ENCODE measurements around the gene AMPH.
"Not testable (repeated sequence)": the region's sequence is repeated elsewhere in the genome, so short reads cannot be mapped to it uniquely, and the experiment has no call there.

Gene AMPH

DNA sequence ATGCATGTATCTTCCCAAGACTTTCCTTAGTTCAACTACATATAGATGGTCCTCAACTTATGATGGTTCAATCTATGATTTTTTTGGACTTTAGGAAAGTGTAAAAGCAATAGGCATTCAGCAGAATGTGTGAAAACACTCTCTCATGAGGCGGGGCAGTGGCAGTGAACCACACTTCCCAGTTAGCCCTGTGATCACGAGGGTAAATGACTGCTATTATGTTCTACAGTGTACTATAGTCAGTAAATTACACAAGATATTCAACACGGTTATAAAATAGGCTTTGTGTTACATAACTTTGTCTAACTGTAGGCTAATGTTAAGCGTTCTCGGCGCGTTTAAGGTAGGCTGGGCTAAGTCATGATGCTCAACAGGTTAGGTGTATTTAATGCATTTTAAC, 169.3 kb downstream of the AMPH start:
- DNase-seq = no peak

DNA sequence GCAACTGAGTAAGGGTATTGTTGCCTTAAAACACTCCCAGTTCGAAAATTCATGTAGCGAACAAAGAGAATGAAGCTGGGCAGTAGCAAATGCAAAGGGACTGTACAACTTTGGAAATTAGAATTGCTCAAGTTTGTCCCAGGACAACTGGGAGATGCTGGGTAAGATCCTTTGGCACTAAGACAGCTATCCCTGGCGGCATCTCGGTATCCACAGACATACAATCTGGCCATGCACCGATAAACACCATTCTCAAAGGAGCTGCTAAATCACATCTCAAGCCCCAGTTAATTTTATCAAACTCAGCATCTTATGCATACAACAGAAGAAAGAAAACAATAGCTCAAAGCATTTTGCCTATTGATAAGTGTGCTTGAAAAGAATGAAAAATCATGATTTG, 177.3 kb downstream of the AMPH start:
- DNase-seq = no peak

DNA sequence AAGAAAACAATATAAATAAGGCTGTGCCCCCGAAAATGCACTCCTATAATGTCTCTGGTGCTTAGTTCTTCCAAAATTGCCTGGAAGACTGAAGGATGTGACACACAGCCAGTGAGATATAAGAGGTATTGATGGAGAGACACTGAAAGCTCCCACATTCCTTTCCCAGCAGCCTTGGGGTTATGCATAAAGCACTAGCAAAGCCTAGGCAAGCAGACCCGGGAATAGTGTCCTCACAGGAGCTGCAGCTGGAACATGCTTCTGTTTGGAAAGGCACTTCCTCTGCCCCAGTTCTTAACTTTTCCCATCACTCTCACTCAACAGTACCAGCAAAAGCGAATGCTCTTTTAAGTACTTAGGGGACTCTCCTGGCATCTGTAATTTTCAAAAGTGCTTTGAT, 178.0 kb downstream of the AMPH start:
- no peak for DNase-seq

DNA sequence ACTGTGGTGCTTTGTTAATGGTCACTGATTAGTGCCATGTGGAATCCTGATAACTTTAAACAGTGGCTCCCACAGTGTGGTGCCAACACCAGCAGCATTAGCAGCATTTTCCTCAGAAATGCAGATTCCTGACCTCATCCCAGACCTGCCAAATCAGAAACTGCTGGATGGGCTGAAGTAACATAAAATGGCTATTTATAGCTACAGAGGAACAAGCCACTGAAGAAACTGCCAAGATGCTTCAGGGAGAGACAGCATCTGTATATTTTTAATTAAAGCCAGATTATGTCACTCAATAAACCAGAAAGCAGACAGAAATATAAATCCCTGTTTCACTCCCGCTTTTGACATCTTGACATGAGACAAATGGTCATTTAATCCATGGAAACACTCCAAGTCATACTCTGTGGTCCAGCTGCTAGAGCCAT, 178.5 kb downstream of the AMPH start:
- no peak for DNase-seq

DNA sequence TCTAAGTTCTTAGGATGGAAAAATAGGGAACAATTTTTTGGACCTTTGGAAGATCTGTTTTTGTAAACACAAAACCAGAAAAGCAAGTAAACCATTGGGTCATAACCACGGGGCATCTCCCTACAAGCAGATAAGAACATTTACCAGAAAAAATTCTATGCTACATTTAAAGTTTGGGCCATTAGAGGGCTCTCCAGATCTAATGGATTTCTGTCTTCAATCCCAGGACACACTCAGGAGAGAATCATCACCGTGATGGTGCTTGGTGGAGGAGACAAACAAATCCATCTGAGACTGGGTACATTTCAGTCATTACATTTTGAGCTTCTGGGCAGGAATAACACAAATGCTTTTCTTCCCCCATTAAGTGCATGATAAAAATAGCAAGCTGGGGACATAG, 179.3 kb downstream of the AMPH start:
- no peak for DNase-seq

DNA sequence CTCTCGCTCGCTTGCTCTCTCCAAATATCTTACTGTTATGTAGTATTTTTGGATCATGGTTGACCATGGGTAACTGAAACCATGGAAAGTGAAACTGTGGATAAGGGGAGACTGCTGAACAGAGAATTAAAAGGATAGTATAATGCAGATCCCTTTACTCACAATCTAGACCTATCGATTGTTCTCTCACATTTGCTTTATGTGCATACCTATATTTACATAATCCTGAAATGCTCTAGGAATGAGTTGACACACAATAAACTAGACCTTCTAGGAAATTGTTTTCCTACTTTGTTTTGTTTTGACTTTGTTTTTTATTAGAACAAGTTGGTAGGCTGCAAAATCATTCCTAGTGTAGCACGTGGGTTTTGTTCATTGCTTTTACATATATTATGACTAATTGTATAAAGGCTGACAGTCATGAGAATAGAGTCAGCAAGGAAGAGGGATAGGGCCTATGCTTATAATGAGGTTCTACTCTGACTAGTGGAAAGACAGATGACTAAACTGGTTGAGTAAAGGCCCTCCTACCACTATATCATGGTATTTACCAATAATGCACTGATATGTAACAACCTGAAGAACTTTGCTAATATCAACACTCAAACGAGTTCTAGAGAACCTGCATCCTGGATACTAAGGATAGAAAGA, 182.5 kb downstream of the AMPH start:
- DNase-seq = no peak

DNA sequence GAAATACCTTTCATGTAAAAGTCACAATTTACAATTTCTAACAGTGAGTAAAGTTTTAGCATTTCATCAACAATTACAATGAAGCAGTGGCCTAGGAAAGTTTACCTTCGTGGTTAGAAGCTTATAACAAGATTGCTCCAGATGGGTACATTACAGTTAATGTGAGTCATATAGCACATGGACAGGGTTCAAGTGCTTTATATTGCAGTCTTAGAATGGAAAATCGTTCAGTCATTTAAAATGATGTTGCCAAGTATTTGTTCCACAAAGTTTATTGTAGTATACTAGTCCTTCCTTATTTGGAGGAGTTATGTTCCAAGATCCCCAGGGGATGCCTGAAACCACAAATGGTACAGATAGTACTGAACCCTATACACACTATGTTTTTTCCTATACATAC, 183.1 kb downstream of the AMPH start:
- no peak for DNase-seq

DNA sequence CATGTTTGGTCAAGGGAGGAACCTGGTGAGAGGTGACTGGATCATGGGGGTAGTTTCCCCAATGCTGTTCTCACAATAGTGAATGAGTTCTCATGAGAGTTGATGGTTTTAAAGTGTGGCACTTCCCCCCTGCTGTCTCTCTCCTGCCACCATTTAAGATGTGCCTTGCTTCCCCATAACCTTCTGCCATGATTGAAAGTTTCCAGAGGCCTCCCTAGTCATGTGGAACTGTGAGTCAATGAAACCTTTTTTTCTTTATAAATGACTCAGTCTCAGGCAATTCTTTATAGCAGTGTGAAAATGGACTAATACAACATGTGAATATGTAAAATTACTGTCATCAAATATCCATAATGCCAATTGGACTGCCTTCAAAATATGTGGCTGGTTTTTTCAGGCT, 192.2 kb downstream of the AMPH start:
- no peak for DNase-seq

DNA sequence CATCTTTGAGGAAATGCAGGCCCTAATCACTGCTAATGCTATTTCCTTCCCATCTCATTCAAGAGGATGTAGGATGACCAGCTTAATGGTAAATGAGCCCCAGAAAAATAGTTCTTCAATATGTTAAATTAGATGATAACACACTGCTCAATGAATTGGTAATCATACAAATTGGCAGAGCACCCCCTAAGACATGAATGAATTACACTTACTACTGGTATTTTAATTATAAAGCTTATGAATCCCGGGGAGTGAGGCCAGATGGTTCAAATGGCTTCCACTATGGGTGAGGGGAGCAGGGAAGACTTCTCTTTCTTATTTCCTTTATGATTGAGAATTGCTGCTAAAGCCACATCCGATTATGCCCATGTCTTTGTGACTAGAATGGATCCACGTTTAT, 198.5 kb downstream of the AMPH start:
- DNase-seq = no peak

DNA sequence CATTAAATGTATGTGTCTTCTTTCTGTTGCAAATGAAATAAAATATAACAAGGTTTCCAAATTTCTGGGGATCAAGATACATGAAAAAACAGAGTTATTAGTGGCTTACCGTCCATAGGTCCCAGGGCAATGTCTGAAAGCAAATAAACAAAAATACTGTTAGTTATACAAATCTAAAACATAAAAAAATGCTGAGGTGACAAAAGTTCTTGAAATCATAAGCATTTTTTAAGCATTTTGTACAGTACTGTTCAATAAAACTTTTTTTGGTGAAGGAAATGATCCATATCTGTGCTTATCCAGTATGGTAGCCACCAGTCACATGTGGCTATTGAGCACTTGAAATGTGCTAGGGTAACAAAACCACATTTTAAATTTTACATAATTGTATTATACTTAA, 199.1 kb downstream of the AMPH start:
- no peak for DNase-seq

DNA sequence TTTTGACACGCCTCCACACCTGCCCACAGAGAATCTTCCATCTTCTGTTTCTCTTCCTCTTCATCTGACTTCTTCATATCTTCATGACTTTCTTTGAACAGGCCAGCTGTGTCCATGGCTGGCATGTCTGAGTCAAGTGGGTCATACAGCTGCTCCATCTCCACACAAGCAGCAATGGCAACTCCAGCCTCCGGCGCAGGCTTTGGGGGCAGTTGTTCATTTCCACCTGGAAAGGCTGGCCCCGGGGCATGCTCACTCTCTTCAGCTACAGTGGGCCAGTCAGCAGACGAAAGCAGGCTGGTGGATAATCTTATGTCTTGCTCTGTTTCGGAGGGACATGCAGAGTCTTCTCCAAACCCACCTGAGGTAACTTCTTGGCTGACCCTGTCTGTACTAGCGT, 202.1 kb downstream of the AMPH start:
- DNase-seq = no peak

DNA sequence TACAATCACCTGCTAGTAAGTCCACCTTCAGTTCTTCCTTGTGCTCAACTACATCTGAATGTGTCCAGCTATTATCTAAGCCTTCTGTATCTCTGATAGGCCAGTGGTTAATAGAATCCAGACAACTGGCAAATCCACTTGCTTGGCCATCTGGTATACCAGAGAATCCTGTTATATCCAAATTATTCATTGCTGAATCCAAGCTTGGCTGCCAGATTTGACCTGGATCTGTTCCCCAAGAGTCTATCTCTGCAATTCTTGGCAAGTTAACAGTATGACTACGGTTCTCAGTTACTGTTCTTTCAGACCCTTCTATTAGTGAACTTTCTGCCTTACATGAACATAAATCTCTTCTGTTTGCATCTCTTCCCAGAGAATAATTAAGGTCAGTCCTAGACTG, 203.1 kb downstream of the AMPH start:
- DNase-seq = no peak

DNA sequence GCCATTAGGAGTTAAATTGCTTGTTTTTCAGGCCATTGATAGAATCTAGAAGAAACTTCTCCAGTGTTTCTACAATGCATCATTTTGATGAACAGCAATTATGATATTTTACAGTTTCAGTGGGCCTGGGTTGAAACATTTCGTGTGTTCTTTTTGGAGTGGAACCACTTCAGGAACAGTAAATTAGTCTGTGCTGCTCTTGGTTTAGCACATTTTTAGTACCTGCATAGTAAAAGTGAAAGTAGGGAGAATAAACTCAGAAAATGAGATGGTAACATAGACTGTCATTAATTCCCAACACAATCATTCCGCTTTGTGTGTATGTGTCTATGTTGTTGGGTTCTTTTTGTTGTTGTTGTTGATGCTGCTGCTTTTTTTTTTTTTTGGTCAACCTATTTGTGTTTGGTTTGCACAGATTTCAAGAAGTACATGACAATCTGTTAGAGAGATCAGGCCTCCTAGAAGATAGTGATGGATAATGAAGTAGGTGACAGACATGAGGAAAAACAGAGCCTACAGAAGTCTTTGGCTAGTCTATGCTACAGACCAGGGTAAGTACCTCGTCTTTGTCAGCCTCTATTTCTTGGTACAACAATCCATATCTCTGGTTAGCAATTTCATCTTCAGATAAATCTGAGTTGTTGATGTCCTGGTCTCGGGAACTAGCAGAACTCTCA, 203.8 kb downstream of the AMPH start:
- DNase-seq = no peak

DNA sequence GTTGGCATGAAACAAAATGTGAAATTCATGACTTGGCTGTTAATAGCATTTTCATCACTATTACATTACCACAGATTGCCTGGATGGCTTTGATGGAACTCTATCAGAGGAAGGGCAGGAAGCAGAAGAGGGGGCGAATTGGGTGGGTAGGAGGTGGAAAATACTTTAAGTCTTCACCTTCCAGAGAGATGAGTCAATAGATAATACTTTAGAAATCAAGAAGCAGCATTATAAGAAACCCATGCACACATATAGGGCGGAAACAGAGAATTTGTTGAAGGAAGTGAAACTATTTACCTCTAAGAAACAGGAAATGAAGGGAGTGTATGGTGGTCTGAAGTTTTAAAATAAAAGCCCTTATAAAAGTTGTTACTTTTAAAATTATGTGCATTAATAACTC, 205.7 kb downstream of the AMPH start:
- DNase-seq = no peak

DNA sequence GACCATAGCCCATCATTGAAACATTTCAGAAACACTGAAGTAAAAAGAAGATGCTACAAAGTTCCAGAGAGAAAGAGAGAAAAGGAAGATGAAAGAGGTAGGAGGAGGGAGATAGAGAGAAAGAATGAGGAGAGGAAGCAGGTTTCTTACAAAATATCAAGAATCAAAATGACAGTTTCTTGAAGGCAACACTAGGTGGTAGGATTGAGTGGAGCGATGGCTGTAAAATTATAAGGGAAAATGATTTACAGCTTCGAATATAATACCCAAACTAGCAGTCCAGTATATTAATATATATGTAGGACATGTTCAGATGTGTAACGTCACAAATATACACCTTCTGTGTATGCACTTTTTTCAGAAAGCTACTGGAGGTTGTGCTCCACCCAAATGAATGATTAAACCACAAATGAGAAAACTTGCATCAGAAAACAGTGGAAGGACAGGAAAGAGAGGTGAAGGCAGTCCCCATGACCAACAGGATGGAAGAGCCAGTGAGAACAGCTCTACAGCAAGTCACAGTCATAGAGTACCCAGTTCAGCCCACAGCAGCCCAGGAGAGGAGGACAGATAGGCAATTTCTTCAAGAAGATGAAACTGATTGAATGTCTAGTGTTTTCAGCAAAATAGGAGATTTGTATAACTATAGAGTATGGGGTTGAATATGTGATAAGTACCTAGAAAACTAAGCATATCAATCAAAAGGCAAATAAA, 206.3 kb downstream of the AMPH start:
- DNase-seq = no peak

DNA sequence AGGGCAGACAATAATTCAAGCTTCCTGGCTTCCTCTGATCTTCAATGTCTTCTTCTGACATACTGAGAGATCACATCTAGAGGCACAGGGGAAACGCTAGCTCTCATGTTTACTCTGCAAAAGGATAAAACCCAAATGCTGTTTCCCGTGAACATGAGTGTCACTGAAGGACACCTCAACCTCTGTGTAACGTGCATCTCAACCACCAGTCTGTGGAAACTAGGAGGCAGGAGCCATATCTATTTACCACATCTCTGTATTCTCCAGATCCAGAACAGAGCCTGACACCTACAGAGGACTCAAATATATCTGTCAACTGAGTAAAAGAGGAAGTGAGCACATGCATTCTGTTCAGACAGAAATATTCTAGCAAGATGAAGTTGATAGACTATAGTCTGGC, 217.4 kb downstream of the AMPH start:
- no peak for DNase-seq

DNA sequence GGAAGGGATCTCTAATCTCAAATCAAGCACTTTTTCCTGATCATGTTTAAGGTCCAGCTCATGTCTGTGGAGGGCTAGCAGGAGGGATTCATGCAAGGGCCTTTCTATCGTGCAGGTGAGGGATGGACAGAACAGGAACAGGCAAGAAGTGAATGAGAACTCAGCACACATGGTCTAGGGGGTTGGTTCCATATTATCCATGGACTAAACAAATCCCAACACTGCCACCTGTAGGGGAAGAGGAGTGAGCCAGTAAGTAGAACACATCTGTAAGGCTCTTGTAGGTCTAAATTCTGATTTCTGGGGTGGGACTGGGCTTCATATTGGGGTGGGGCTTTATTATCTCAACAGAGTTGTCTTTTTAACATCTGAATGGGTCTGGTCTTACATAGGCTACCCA, 219.8 kb downstream of the AMPH start:
- no peak for DNase-seq

DNA sequence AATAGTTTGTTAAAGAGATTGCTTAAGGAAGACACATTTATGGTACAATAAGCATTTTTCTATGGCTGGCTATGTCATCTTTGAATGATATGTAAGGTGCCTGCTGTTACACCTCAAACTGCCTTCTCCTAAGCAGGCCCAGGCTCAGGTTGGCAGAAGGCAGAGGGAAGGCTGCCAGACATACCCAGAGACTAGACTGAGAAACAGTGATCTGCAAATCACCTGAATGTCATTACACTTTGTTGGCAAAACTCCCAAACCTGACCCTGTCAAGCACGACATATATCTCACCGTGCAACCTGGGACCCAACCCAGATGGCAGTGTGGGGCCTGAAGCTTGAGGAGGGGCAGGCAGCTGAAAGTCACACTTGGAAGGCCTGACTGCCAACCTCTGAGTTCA, 221.1 kb downstream of the AMPH start:
- no peak for DNase-seq

DNA sequence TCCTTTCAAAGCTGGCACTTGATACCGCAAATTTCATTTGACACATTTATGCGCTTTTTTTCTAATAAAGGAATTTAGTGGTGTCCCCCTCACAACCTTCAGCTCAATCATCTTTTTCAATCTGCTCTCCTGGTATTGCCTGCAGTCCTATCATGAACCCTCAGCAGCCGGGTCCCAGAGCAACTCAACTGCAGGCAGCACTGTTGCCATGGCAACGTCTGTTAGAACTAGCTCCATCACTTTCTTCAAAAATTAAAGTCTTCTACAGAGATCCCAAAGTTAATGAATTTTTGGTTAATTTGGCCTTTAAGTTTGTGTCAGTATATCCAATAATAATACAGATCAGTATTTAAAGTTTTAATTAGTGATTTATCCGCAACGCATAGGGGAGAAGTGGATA, 221.6 kb downstream of the AMPH start:
- no peak for DNase-seq

DNA sequence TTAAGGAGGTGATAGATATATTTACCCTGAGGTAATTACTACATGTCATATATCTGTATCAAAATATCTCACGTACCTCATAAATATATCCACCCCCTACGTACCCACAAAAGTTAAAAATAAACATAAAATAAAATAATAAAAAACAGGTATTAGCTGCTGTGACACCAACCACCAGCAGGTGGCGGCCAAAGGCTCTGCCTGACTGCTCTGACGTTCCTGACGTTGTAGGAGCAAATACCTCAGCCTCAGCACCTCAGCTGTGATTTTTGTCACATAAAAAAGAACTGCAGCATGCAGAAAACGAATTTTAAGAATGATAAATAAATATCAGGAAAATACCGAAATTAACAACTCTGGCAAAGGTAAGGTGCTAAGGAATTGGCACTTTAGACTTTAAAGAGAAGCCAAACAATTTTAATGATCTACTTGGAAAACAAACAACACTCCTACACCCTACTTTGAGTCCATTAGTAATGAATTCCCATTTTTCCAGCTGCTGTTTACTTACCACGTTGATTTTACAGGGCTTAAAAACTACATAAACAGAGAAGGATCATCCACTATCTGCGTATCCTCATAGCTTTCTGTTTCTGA, 232.3 kb downstream of the AMPH start:
- peak; percentile 39 for DNase-seq

DNA sequence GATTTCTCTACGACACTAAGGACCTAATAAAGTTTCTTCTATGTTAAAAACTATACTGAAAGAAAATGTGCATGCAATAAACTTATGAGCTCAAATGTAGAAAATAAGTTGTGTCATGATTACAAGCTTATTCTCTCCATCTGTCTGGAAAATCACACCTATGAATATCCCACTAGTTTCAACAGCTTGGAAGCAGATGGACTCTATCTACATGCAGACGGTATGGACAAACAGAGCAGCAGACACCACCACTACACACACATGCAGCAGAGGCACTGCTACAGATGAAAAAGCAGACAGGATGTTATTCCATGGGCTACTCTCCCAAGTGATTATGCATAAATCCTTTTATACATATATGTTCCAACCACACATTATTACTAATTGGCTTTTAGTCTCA, 234.3 kb downstream of the AMPH start:
- no peak for DNase-seq

DNA sequence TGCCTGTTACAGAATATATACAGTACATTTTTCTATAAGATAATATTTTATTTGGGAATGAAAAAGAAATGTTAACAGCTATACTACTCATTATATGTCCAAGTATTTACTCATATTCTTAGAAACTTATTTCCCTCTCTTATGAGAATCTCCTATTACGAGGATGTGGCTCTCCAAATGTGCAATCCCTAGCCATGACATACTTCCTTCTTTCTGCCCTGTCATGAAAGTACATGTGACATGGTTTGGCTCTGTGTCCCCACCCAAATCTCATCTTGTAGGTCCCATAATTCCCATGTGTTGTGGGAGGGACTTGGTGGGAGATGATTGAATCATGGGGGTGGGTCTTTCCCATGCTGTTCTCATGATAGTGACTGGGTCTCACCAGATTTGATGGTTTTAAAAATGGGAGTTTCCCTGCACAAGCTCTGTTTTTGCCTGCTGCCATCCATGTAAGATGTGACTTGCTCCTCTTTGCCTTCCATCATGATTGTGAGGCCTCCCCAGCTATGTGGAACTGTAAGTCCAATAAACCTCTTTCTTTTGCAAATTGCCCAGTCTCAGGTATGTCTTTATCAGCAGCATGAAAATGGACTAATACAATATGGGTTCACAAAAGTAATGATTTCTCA, 235.1 kb downstream of the AMPH start:
- not testable (repeated sequence) for DNase-seq

DNA sequence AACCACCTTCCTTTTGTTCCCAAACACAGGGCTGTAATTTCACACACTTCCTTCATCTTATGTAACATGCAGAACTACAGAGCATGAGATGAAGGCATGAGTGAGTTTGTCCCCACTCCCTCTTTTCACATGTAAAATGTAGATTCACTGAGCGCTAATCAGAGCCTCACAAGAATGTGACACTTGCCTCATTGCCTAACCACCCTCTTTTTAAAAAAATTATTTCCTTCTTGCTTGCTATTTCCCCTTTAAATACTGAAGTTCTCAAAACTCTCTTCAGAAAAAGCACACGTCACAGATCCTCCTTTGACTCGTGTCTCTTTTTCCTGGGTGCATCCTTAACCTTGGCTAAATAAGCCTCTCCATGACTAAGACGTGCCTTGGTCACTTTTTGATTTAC, 236.5 kb downstream of the AMPH start:
- no peak for DNase-seq

DNA sequence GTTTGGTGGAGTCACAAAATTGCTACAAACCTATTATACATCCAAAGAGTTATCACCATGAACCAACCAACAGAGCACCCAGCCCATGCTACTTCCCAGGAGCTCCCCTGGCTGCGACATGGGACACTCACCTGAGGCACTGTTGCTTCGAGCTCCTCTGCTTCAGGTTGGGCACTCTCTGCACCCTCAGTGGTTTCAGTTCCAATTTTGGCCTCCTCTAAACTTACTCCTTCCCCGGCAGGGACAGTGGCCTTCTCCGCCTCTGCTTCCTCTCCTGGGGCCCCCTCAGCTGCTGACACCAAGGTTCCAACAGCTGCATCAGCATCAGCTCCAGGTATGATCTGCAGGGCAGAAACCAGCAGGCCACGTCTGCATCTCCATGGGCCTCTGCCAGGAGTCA, 237.3 kb downstream of the AMPH start:
- DNase-seq = no peak
